Aortic smooth muscle cell (primary cell): ENCODE results near the gene ZNF516. TPM values are rescaled to one million over a fixed set of nuclear protein-coding genes. Genes with fewer than 3 reads are reported as not detected.

Experiments used
- total RNA-seq: library from RNA; depleted of rRNA; stranded (reverse); fragments of >200 nt; gene quantifications from 2 replicates; pipeline ENCODE4 v1.2.3, GENCODE V29; 2014

ZNF516 gene
- 8.9 and 12.1 TPM in 2 replicates for total RNA-seq

DNA sequence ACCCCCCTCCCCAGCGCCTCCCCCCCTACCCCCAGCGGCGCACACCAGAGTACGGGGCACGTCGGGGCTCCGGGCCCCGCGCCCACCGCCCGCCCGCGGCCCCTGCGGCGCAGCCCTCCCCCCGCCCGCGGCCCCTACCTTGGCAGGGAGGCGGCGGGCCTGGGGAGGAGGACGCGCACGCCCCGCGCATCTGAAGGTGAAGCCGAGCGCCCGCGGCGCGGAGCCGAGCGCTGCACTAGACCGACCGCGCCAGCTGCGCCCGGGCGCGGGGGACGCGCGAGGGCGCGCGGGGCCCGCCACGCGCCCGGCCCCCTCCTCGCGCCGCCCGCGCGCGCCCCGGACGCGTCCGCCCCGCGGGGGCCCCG lies at the start of gene ZNF516:
Gene ZNF516 (minus strand): TSS at position 237 of the 365 bp plus-strand sequence. CDS start 52,188 bp downstream, outside the sequence.

